ENCODE measurements around the gene TYROBP. TPM values are rescaled to one million over a fixed set of nuclear protein-coding genes. Genes with fewer than 3 reads are reported as not detected.

The TYROBP gene
- total and polyA plus RNA-seq, 4 donors: 26.8 to 89.6 (median 40.7) TPM

DNA sequence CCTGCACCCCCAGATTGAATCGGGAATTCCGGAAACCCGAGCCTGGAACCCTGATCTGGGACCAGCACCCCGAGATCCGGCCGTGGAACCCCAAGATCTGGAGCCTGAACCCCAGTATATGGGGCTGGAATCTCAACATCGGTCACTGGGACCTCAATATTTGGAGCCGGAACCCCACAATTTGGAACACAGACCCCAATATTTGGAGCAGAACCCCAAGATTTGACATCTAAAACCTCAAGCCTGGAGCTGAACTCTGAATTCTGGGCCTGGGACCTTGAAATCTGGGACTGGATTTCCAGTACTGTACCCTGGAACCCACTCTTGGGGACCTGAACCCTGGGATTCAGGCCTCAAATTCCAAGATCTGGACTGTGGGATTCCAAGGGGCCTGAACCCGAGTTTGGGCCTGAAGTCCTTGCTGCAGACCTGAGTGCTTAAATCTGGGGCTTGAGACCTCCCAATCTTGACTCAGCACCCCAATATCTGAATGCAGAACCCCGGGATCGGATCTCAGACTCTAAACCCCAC is 28.7 kb upstream of the TYROBP start (continued):
- no peak for TF ChIP-seq ZBTB33 (IDR thresholded peaks at IDR 0.05)
- TF ChIP-seq YY1 (IDR thresholded peaks at IDR 0.05): no peak
- no peak for TF ChIP-seq SP1 (IDR thresholded peaks at IDR 0.05)
- TF ChIP-seq, protein P1, sequence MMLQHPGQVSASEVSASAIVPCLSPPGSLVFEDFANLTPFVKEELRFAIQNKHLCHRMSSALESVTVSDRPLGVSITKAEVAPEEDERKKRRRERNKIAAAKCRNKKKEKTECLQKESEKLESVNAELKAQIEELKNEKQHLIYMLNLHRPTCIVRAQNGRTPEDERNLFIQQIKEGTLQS (IDR thresholded peaks at IDR 0.05): no peak
- no peak for TF ChIP-seq NR2F2 (IDR thresholded peaks at IDR 0.05)
- no peak for TF ChIP-seq RAD21 (IDR thresholded peaks at IDR 0.05)

- TF ChIP-seq YY1 (IDR thresholded peaks at IDR 0.05) (peak; percentile 33), TAF1 (conservative IDR thresholded peaks at IDR 0.05) (no peak)
- TF ChIP-seq, protein P2, sequence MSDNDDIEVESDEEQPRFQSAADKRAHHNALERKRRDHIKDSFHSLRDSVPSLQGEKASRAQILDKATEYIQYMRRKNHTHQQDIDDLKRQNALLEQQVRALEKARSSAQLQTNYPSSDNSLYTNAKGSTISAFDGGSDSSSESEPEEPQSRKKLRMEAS (IDR thresholded peaks at IDR 0.05): peak; percentile 94
- DNase-seq (ENCODE audit: low spot score): no peak
- H3K36me3 ChIP-seq (ENCODE audit: control insufficient read depth in 4 of 4, insufficient read depth in 3 of 4, low read depth in 1 of 4, low read length in 3 of 4): peaks cover 0 to 5% (median 0%) of the 10 kb centered on the region in 4 donors
- no peaks in the 10 kb centered on the region for H3K9me3 ChIP-seq (ENCODE audit: control insufficient read depth in 4 of 4, low read length in 3 of 4)
- H3K27me3 ChIP-seq (ENCODE audit: control insufficient read depth in 4 of 4, insufficient read depth in 4 of 4, low read length in 3 of 4): no peaks in the 10 kb centered on the region
- H3K9ac ChIP-seq (ENCODE audit: low read depth in 1 of 2, low read length in 2 of 2): peak within 1 kb of the TSS in 1 of 2 donors; percentile 74
- H3K27ac ChIP-seq (ENCODE audit: low read depth in 1 of 2, low read length in 2 of 2): no peak within 1 kb of the TSS
- peaks cover 9 to 33% (median 22%) of the 10 kb centered on the region in 4 donors for H3K4me1 ChIP-seq (ENCODE audit: control insufficient read depth in 4 of 4, insufficient read depth in 4 of 4, low read length in 3 of 4)
- 2% methylated on average over 66 of the region's 68 CpGs for WGBS
- H3K4me3 ChIP-seq (ENCODE audit: low read depth in 1 of 3, low read length in 3 of 3): peak within 1 kb of the TSS; percentile 52 to 86 (median 61)
Observed at GRCh38 chr19:35935911-35936737, 28.0 kb upstream of the TYROBP start, which contains the start of gene LRFN3. TSS of gene LRFN3 (plus strand) at chr19:35936374. CDS start at chr19:35939426, 3,052 bp downstream.

GRCh38 chr19:35932291-35932936 is 24.3 kb upstream of the TYROBP start:
- Histone ChIP-seq H3K4me3 (ENCODE audit: low read depth in 1 of 3, low read length in 3 of 3) (no peak overlapping the region), H3K27ac (ENCODE audit: low read depth in 1 of 2, low read length in 2 of 2) (no peak overlapping the region), H3K36me3 (ENCODE audit: control insufficient read depth in 4 of 4, insufficient read depth in 3 of 4, low read depth in 1 of 4, low read length in 3 of 4) (no peaks in the 10 kb centered on the region), H3K4me1 (ENCODE audit: control insufficient read depth in 4 of 4, insufficient read depth in 4 of 4, low read length in 3 of 4) (peaks cover 9 to 21% (median 18%) of the 10 kb centered on the region in 4 donors), H3K9me3 (ENCODE audit: control insufficient read depth in 4 of 4, low read length in 3 of 4) (no peaks in the 10 kb centered on the region), H3K9ac (ENCODE audit: low read depth in 1 of 2, low read length in 2 of 2) (no peak overlapping the region), H3K27me3 (ENCODE audit: control insufficient read depth in 4 of 4, insufficient read depth in 4 of 4, low read length in 3 of 4) (no peaks in the 10 kb centered on the region)
- 53% methylated on average over 7 of the region's 7 CpGs for WGBS
- DNase-seq (ENCODE audit: low spot score): no peak
- TF ChIP-seq RAD21 (IDR thresholded peaks at IDR 0.05) (no peak), TAF1 (conservative IDR thresholded peaks at IDR 0.05) (no peak), YY1 (IDR thresholded peaks at IDR 0.05) (no peak), RXRA (IDR thresholded peaks at IDR 0.05) (no peak), GABPA (IDR thresholded peaks at IDR 0.05 in 1 of 2, conservative IDR thresholded peaks at IDR 0.05 in 1 of 2) (no peak)
- TF ChIP-seq, protein P1 (IDR thresholded peaks at IDR 0.05): no peak
- TF ChIP-seq, protein P3, sequence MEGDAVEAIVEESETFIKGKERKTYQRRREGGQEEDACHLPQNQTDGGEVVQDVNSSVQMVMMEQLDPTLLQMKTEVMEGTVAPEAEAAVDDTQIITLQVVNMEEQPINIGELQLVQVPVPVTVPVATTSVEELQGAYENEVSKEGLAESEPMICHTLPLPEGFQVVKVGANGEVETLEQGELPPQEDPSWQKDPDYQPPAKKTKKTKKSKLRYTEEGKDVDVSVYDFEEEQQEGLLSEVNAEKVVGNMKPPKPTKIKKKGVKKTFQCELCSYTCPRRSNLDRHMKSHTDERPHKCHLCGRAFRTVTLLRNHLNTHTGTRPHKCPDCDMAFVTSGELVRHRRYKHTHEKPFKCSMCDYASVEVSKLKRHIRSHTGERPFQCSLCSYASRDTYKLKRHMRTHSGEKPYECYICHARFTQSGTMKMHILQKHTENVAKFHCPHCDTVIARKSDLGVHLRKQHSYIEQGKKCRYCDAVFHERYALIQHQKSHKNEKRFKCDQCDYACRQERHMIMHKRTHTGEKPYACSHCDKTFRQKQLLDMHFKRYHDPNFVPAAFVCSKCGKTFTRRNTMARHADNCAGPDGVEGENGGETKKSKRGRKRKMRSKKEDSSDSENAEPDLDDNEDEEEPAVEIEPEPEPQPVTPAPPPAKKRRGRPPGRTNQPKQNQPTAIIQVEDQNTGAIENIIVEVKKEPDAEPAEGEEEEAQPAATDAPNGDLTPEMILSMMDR (IDR thresholded peaks at IDR 0.05; ENCODE audit: low read depth, low read length, missing input control): no peak
